Cerebellar cortex (tissue), 1 donor: ENCODE data around the gene BNC2.

Experiments
- DNase-seq: peaks from one replicate; pipeline ENCODE4 v3.0.0-alpha.2; 2015; ENCODE audit warnings: low spot score

BNC2 gene

DNA sequence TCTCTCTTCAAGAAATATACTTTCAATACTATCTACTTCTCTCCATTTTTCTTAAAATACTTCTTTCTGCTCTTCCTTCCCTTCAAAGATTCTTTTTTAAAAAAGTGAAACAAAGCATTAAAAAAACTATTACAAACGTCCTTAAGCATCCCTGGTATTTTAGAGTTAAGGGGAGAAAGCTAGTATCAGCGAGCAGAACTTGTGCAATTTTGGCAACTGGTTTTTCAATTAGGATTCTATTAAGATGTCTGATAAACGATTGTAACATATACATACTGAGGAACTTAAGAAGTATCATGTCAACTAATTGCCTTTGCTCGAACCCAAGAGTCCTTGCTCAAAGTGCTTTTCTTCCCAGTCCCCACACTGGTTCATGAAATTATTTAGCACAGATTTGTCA lies 459.2 kb downstream of the BNC2 start:
- no peak for DNase-seq

DNA sequence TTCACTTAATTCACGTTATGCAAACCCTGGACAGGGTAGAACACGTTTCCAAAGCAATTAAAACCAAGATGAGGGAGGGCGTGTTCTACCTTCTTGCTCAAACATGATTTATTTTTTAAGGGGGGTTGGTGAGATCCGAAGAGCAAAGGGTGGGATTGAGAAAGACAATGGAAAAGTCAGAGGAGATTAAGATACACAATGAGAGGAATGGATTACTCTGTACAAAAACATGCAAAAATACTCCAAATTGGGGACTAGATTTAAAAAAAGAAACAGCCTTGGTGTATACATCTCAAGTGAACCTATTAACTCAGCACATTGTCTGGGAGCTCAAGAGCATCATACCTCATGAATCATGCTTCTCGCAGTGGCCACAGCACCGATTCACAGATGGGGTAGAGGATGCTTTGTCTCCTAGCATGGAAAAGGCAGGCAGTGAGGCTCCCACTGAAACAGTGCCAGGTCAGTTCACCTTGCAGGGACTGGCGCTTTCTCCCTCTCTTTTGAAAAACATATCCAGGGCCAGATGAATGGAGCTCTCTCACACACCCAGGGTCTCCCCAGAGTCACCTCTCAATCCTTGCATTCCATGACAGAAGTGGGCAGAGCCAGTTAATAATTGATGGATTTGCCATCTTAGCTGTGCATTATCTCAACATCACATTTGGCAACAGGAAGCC lies 459.7 kb downstream of the BNC2 start:
- no peak for DNase-seq

DNA sequence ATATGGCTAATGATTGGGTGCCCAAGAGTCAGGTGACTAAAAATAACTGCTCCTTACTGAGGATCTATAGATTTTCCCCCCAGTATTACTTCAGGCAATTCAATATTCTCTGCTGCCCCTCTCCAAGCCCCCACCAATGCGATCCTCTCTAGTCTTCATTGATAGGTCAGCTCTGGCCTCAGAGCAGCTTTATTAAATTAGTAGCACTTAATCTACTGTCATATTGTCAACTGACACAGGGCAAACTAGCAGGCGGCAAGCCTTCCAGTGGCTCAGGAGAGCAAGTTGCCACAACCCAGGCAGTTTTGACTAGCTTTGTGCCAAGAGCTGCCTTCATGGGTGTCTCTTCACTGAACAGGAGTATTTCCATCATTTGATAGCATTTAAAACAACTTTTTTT lies 462.9 kb downstream of the BNC2 start:
- no peak for DNase-seq

DNA sequence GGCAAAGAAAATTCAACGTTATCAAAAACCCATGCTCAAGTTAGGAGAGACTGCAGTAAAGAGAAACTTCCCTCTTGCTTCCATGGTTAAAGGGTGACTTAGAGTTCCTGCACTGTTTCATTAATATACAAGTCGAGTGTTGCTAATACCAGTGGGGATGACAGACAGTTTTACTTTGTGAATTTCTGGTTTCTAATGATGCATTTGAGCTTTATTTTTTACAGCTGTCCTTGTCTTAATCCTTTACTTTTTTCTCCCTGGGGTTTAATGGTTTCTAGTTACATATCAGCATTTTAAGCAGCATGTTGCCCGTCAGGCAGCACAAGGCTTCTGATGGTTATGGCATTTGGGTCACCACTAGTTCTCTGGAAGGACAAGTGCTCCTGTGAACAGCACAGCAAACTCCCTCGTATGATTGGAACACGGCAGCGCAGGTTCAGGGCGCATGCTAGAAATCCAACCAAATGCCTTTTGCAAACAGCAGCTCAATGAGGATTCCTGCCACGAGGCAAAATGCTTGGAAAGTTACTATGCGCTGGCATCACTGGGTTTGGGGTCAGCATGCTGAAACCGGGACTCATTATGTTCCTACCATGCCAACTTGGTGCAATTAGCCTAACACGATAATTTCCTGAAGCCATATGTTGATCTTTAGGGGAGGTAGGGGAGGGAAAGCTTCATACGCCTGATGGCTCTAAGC lies 463.8 kb downstream of the BNC2 start:
- DNase-seq = no peak

DNA sequence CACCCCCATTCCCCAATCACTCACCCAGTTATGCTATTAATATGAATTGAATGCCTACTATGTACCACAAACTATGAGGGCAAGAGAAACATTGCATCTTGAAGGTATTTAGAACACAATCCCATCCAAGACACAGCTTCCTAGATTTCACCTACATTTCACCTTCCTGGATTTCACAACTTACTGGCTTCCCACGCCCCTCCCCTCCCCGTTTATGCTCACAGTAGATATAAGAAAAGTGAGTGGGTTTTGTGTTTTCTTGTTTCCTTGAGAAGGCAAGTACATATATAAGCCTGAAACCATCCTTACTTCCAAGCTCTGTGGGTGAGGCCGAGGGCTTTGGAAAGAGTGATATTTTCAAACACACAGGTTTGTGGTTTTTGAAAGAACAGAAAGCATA lies 465.0 kb downstream of the BNC2 start:
- DNase-seq = no peak

DNA sequence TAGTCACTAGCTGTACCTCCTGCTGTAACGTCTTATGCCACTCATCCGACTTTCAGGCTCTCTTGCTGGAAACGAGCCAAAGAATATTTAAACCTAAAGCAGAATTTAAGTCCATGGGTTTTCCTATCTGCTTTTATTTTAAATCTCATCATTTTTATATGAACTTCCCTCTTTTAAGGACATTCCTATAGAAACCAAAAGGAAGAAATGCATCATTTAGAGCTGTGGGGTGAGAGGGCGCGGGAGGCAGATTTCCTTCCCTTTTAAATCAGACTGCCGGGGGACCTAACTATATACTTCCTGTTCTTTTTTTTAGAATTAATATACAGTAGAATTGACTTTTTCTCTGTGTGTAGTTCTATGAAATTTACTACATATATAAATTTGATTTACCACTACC lies 468.8 kb downstream of the BNC2 start:
- DNase-seq = no peak

DNA sequence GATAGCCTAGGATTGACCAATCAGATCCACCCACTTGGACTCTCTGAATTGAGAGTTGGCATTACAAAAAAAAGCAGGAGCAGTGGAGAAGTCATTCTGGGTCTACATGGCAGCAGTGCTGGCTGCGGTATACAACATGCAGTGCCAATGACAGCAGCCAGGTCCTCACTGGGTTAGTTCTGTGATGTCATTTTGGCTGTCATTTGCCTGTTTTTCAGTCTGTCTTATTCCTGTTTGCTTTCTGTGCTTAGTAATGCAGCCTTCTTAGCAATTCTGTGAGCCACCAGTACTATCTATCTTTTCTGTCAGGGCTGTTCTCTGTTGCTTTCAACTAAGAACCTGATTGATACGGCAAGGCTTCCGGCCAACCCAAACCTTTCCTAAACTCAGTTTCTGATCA lies 471.8 kb downstream of the BNC2 start:
- DNase-seq = no peak

DNA sequence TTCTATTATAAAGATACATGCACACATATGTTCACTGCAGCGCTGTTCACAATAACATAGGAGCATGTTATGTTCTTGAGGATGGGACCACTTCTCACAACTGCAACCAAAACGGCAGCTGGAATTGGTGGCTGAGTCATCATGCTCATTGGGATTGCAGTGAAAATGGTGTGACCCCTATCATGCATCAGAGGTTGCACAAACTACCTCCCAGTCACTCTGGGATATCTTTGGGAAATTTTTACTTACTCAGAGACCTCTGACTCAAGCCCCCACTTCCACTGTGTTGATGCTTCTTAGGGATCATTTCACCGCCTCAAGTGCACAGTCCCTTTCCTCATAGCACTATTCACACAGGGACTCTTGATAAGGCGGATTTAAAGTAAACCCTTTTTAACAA lies 474.1 kb downstream of the BNC2 start:
- DNase-seq = no peak

DNA sequence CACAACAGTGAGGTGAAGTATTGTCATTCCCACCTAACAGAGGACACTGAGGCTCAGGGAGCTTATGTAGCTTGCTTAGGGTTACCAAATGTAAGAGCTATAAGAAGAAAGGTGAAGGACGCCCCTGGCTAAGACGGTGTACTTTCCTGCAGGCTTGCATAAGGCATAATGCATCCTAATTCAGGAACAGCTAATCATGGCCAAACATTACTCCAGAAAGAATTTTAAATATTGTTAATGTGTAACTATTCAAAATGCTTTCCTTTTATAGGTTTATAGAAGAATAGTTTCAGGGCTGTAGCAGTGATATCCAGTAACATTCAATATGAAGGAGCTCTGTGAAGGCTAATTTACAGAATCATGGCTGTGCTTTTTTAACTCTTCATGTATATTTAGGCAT lies 479.1 kb downstream of the BNC2 start:
- DNase-seq = no peak

DNA sequence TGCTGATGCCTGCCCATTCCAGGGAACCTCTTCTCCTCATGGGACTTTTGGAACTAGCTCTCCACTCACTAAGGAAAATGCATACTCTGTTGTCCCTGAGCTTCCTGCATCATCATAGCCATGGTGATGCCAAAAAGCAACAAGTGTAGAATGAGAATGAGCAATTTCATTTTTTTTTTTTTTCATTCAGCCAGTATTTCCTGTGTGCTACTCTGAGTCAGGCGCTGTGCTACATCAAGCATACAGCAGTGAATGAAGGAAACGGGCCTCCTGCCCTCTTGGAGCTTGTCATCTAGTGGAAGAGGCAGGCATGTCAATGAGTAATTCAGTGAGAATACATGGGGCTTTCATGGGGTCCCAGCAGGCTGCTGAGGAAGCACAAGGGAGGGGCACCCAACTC lies 483.1 kb downstream of the BNC2 start:
- no peak for DNase-seq

DNA sequence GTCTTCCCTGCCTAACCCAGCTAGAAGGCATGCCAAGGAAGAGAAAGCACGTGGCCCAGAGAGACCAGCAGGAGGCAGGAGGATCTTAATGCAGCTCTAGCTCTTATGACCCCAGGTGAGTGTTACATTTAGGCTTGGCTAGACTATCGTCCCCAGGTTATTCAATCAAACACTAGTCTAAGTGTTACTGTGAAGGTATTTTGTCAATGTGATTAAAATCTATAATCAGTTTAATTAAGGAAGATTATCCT lies 483.7 kb downstream of the BNC2 start:
- DNase-seq = no peak

DNA sequence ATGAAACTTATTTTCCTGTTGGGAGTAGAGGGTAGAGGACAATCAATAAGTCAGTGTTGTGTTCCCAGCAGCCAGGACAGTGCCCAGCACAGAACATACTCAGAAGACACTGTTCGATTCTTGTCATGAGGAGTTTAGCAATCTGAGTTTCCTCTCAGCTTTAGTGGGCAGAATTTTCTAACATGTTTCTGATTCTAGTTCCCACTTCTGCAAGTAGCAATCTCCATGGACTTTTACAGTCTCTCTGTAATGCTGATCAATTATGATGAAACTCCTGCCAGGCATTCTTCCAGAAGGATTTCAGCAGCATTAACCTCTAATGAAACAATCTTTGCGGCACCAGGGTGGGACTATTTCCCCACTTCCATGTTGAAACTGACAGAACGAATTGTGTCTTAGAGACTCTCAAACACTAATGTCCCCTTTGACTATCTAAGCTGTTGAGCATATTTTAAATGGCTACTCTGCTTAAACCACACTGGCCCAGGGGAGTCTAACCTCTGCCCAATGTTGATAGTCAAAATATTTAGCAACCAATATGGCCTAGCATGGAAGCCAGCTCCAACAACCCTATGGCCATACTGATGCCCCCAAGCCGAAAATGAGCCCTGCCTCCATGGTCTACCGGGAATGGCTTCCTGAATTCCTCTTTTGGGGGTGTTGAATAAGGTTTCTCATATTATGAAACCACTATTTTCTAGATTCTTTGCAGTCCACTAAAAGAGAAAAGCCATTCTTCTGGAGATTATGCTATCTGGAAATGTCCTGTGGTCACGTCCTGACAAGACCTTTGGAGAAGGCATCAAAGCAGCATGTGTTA lies 484.3 kb downstream of the BNC2 start:
- DNase-seq = no peak

DNA sequence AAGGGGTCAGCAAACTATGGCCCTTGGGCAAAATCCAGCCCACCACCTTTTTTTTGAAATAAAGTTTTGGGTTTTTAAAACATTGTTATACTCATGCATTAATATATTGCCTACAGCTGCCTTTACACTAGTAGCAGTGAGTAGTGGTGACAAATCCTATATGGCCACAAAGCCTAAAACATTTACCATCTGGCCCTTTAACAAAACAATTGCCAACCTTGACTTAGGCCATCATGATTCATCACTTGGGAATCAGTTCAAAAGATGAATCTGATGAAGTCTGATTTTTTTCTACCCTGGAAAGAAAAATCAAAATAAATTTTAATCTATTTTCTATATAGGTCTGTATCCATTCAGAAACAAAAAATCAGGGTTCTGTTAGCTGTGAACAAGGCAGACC lies 484.9 kb downstream of the BNC2 start:
- no peak for DNase-seq

DNA sequence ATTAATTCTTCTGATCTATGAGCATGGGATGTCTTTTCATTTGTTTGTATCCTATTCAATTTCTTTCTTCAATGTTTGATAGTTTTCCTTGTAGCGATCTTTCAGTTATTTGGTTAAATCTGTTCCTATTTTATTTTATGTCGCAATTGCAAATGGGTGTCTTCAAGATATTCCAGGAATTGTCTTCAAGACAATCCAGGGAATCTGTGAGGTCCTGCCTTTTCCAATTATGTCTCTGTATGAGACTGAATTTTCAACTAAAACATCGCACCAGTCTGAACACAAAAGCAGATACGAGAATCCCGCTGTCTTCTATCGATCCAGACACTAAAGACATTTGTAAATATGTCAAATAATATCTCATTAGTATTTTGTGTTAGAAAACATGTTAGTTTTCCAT lies 485.5 kb downstream of the BNC2 start:
- no peak for DNase-seq

DNA sequence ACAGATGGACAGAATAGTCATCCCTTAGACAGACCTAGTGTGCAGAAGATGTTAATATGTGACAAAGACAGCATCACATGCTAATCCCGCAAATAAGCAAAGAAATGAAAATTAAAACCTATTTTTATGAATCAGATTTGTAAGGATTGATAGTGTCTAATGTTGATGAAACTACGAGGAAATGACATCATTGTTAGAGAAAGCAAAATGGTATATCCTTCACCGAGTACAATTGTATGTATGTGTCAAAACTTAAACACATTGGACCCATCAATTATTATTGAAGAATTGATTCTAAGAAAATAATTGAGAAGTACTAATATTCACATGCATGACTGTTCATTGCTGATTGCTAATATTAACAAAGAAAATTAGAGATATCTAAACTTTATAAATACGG lies 493.2 kb downstream of the BNC2 start:
- no peak for DNase-seq

DNA sequence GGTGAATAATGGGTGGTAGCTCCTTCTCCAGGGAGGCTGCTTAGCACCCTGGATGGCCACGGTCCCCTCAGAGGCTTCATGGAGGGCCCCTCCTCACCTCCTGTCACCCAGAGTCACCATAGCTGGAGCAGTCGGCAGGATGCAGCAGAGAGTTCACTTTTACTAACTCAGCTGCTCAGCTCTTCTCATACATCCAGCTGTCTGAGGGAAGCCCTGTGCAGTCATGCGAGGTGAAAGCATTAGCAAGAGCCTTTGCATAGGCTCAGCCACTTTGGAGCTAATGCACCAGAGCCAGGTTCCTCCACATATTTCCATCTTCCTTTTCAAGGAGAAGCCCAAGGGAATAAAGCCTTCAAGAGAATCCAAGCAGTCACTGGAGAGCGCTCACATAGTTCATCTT lies 499.2 kb downstream of the BNC2 start:
- no peak for DNase-seq

DNA sequence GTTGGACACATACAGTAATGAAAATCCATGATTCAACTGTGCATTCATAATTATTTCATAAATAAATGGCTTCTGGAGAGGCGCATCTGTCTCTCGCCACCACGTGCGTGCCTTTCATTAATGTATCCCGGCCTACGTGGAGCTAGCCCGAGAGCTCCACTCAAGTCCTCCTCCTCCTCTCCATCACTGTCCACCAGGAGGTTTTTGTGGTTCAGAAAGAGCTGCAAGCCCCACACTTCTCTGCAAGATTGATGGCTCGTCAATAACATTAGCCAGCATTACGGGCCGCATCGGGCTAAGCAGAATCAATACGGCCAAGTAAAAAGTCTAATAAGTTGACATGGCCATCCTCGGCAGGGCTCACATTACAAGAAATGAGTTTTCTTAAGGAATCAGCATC lies 499.8 kb downstream of the BNC2 start:
- DNase-seq = no peak

DNA sequence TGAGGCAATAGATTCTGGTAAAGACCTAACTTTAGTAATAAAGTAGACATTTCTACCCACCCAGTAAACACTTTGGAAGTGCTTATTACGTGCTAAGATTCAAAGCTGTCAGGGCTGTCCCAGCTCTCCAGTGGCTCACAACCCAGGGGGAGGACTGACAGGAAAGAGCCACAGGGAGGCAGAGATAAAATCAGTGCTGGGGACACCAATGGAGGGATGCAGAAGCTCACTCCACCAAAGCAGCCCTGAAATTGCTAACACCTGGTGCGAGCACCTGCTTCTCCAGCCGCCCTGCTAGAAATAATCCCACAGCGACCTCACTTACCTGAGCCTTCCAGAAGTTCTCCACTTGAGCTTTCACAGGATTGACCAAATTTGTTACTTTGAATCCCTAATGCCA lies 501.0 kb downstream of the BNC2 start:
- no peak for DNase-seq

DNA sequence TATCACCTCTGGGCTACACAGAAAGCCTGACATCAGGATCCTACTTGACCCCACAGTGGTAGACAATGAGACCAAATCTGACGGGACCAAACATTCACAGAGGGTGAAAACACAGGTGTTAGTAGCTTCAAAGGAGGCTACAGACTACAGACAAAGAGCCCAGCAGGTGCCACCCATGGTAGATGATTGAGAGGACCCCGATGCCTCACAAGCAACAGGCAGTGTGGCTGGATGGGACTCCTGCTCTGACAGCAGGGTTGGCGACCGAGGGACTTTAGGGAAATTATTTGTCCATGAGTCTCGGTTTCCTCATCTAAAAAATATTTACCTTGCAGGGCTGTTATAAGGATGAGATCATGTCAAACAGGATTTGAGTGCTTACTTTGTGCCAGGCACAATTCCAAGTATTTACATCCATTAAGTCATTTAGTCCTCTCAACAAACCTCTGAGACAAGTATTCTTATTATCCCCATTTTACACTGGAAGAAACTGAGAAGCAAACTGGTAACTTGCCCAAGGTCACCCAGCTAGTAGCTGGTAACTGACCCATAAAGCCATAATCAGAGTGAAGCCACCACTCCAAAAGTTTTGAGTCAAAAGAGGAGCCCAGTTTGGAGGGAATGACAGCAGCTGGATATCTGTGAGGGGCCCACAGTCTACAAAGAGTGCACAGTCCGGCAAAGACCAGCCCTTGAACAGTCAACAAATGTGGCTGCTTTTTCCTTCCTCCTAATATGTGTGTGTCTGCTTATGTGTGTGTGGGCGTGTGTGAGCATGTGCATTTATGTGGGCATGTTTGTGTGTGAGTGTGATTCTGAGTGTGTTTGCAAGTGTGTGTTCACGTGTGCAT lies 502.0 kb downstream of the BNC2 start:
- no peak for DNase-seq

DNA sequence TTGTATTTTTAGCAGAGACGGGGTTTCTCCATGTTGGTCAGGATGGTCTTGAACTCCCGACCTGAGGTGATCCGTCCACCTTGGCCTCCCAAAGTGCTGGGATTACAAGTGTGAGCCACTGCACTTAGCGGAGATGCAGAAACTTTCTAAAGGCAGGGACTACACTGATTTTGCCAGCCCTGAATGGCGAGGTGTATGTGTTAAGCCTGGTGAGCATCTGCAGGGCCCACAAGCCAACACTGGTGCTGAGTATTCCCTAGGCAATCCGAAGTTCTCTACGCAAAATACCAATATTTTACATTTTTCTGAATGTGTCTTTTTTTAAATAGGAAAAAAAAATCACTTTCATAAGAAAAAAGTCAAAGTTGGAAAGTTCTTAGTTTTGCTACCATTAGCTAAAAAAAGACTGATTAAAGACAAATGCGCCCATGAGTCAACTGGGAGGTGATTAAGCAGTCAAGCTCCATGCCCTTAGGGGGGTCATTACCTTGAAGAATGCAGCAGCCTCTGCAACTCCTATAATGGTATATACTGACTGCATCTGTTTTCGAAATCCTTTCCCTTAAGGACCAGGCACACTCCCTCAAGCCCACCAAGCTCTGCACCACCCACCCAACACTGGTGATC lies 502.8 kb downstream of the BNC2 start:
- no peak for DNase-seq

DNA sequence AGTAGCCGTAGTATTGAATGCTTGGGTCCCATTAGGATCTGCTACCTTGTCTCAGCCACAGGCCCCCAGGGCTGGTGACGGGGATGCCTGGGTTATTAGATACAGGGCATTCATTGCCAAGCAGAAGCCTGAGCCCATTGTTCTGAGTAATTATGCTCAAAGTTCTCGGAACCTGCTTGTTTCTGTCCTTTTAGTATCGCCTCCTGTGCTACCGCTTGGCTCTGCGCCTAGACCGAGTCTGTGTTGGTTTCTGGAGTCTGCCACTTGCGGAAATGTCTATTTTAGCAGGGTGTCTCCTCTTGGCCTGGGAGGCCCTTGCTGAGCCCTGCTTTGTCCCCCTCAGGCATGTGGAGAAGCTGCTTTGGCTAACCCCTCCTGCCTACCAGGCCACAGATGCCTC lies 506.1 kb downstream of the BNC2 start:
- no peak for DNase-seq

DNA sequence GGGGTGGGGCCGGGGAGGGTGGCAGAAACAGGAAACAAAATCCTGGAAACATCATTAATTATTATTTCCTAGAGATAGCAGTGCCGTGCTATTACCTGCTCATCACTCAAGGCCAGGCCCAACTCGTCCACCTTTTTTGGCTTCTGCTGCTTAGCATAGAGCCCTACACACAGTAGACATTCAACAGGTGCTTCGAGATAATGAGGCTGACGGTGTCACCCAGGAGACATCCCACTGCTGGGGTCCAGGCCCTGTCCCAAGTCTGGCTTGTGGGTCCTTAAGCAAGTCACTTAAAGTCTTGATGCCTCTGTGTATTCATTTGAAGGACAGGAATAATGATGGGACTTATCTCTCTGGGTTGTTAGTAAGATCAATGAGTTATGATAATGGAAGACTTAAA lies 506.6 kb downstream of the BNC2 start:
- DNase-seq = no peak
